ENCODE results near the gene BIN2. TPM values are rescaled to one million over a fixed set of nuclear protein-coding genes. Genes with fewer than 3 reads are reported as not detected.
A peak's percentile ranks its signal among the peaks of the same experiment; 100 is the strongest.

BIN2 gene
- total RNA-seq, 1 experiment from 2014 or later, result not detected

DNA sequence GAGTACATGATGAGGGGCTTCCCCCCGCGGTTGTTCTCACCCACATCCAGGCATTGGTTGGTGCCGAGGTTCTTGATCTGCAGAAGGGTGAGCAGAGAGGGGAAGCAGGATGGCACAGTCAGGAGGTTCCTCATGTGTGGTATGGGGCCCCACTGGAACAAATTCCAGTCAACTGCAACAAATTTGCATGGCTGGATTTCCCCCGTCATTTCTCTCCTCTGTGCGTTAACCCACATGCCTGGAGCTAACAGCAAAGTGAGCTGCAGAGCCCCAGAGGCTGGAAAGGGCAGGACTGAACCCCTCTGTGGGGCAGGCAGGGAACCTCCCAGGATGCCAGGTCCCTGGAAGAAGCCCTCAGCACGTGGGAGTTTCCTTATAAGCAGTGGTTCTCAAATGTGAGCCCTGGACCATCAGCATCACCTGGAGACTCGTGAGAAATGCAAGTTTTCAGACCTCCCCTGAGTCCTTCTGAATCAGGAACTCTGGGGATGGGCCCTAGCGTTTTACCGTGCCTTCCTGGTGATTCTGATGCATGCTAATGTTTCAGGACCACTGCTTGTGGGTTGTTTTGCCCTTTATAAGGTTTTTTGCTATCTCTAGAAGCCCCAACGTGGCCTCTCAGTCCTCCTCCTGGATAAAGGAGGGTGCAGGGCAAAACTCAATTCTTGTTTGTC is 33.5 kb upstream of the BIN2 start:
- Mint-ChIP-seq H3K27ac (ENCODE audit: low read depth, unreplicated experiment) (no peak overlapping the region), H3K36me3 (ENCODE audit: insufficient read depth, unreplicated experiment) (peaks cover 12% of the 10 kb centered on the region), H3K4me3 (ENCODE audit: unreplicated experiment) (no peak overlapping the region), H3K4me1 (ENCODE audit: insufficient read depth, unreplicated experiment) (no peaks in the 10 kb centered on the region), H3K27me3 (ENCODE audit: insufficient read depth, unreplicated experiment) (no peaks in the 10 kb centered on the region), H3K9me3 (ENCODE audit: unreplicated experiment) (no peaks in the 10 kb centered on the region)
- intact Hi-C loops (cut with micrococcal nuclease), result no loop called here
- CTCF ChIA-PET, result interaction anchor here (0.6 kb wide), 1 partner anchor 696 kb away, joined by 5 read pairs; no protein-coding TSS in a partner anchor
- POLR2A ChIA-PET, result no interaction called here
- DNase-seq (ENCODE audit: unreplicated experiment), result no peak
- TF ChIP-seq, protein P1, sequence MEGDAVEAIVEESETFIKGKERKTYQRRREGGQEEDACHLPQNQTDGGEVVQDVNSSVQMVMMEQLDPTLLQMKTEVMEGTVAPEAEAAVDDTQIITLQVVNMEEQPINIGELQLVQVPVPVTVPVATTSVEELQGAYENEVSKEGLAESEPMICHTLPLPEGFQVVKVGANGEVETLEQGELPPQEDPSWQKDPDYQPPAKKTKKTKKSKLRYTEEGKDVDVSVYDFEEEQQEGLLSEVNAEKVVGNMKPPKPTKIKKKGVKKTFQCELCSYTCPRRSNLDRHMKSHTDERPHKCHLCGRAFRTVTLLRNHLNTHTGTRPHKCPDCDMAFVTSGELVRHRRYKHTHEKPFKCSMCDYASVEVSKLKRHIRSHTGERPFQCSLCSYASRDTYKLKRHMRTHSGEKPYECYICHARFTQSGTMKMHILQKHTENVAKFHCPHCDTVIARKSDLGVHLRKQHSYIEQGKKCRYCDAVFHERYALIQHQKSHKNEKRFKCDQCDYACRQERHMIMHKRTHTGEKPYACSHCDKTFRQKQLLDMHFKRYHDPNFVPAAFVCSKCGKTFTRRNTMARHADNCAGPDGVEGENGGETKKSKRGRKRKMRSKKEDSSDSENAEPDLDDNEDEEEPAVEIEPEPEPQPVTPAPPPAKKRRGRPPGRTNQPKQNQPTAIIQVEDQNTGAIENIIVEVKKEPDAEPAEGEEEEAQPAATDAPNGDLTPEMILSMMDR (IDR thresholded peaks at IDR 0.05; ENCODE audit: unreplicated experiment), result no peak
- no TSS peak for BruUV-seq (replicated peaks)

DNA sequence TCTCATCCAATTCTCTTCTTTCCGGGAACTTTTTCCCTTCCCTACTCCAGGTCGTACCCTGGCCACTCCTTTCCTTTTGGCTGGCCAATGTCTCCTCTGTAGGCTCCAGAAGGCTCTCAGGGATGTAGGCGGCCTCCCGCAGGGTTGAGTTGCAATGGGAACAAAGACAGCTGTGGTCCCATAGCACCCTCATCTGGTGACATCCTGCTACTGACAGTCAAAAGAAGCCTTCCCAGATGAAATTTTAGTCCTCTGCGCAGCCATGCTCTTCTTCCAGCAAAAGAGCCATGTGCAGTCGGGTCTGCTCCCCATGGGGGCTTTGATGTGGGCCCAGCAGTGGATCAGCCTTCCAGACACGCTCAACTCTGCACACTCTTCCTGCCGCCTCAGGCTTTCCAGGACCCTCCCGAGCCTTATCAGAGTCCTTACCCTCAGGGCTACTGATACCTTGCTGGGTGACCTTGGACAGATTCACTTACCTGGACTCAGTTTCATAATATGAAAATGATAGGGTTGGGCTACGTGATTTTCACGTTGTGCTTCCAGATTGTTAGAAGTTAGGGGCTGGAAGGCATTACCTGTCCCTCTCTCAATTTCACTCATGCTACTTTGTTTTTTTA is 28.0 kb upstream of the BIN2 start:
- H3K27me3 Mint-ChIP-seq (ENCODE audit: insufficient read depth, unreplicated experiment), result no peaks in the 10 kb centered on the region
- peak; percentile 59 for DNase-seq (ENCODE audit: unreplicated experiment)
- no peaks in the 10 kb centered on the region for H3K4me1 Mint-ChIP-seq (ENCODE audit: insufficient read depth, unreplicated experiment)
- intact Hi-C loops (cut with micrococcal nuclease), result no loop called here
- no TSS peak for BruUV-seq (replicated peaks)
- no peak overlapping the region for H3K4me3 Mint-ChIP-seq (ENCODE audit: unreplicated experiment)
- TF ChIP-seq, protein P1 (IDR thresholded peaks at IDR 0.05; ENCODE audit: unreplicated experiment), result peak; percentile 37
- no peaks in the 10 kb centered on the region for H3K9me3 Mint-ChIP-seq (ENCODE audit: unreplicated experiment)
- peaks cover 5% of the 10 kb centered on the region for H3K36me3 Mint-ChIP-seq (ENCODE audit: insufficient read depth, unreplicated experiment)
- H3K27ac Mint-ChIP-seq (ENCODE audit: low read depth, unreplicated experiment), result no peak overlapping the region
- POLR2A ChIA-PET, result interaction anchor here (0.6 kb wide), 1 partner anchor 528 kb away, joined by 3 read pairs; no protein-coding TSS in a partner anchor
- CTCF ChIA-PET, result interaction anchor here (0.6 to 4.1 kb wide), 5 partner anchors 7 to 675 kb away, joined by 3 to 27 read pairs (median 3); no protein-coding TSS in a partner anchor

DNA sequence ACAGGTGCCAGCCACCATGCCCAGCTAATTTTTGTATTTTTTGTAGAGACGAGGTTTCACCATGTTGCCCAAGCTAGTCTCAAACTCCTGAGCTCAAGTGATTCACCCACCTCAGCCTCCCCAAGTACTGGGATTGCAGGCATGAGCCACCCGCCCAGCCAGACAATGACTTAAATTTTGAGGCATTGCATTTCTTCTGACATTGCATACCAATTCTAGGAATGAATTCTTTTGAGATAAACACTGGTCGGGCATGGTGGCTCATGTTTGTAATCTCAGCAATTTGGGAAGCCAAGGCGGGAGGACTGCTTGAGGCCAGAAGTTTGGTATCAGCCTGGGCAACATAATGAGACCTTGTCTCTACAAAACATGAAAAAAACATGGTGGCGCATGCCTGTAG is 25.1 kb upstream of the BIN2 start:
- TF ChIP-seq, protein P1 (IDR thresholded peaks at IDR 0.05; ENCODE audit: unreplicated experiment), result no peak
- CTCF ChIA-PET, result interaction anchor here (1.0 to 4.1 kb wide), 2 partner anchors 8 to 157 kb away, joined by 3 to 27 read pairs; no protein-coding TSS in a partner anchor
- no peak overlapping the region for H3K4me3 Mint-ChIP-seq (ENCODE audit: unreplicated experiment)
- H3K4me1 Mint-ChIP-seq (ENCODE audit: insufficient read depth, unreplicated experiment), result no peaks in the 10 kb centered on the region
- no peaks in the 10 kb centered on the region for H3K27me3 Mint-ChIP-seq (ENCODE audit: insufficient read depth, unreplicated experiment)
- intact Hi-C loops (cut with micrococcal nuclease), result no loop called here
- no peaks in the 10 kb centered on the region for H3K9me3 Mint-ChIP-seq (ENCODE audit: unreplicated experiment)
- H3K36me3 Mint-ChIP-seq (ENCODE audit: insufficient read depth, unreplicated experiment), result peaks cover 5% of the 10 kb centered on the region
- no peak overlapping the region for H3K27ac Mint-ChIP-seq (ENCODE audit: low read depth, unreplicated experiment)
- DNase-seq (ENCODE audit: unreplicated experiment), result no peak
- BruUV-seq (replicated peaks), result no TSS peak
- POLR2A ChIA-PET, result interaction anchor here (1.0 to 1.6 kb wide), 3 partner anchors 10 to 109 kb away, joined by 3 read pairs; no protein-coding TSS in a partner anchor

DNA sequence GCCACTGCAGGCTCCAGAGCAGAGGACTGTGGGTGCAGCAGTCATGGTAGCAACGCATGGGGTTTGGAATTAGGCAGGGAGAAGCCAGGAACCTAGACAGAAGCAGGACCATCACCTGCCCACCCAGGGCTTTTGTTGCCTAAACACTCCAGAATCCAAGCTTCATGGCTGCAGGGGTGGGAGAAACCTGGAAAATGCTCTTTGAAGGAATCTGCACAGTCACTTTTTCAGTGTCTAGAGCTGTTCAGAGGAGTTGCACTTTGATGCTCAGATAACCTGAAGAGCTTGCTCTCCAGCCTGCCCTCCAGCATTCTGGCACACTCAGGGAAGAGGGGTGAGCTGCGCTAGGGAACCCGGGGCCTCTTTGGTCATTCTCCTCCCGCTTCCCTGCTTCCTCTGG is 24.1 kb upstream of the BIN2 start:
- TF ChIP-seq, protein P1 (IDR thresholded peaks at IDR 0.05; ENCODE audit: unreplicated experiment), result no peak
- BruUV-seq (replicated peaks), result no TSS peak
- Mint-ChIP-seq H3K4me1 (ENCODE audit: insufficient read depth, unreplicated experiment) (no peaks in the 10 kb centered on the region), H3K36me3 (ENCODE audit: insufficient read depth, unreplicated experiment) (peaks cover 5% of the 10 kb centered on the region), H3K27ac (ENCODE audit: low read depth, unreplicated experiment) (no peak overlapping the region), H3K4me3 (ENCODE audit: unreplicated experiment) (no peak overlapping the region), H3K9me3 (ENCODE audit: unreplicated experiment) (no peaks in the 10 kb centered on the region), H3K27me3 (ENCODE audit: insufficient read depth, unreplicated experiment) (no peaks in the 10 kb centered on the region)
- CTCF ChIA-PET, result interaction anchor here (1.0 to 4.1 kb wide), 2 partner anchors 7 to 156 kb away, joined by 3 to 27 read pairs; no protein-coding TSS in a partner anchor
- no peak for DNase-seq (ENCODE audit: unreplicated experiment)
- POLR2A ChIA-PET, result no interaction called here
- intact Hi-C loops (cut with micrococcal nuclease), result no loop called here
